Fibroblast of the aortic adventitia (primary cell): Measurements from ENCODE around the gene GRM8. TPM values are rescaled to one million over a fixed set of nuclear protein-coding genes. Genes with fewer than 3 reads are reported as not detected.

ENCODE experiments used
- DNase-seq: peaks from one replicate; pipeline ENCODE4 v3.0.0-alpha.2; 2010; ENCODE audit warnings: low read depth
- H3K4me3 ChIP-seq: 2 replicates; pipeline ENCODE4 v1.5.1; 2011; ENCODE audit warnings: low read depth, mild to moderate bottlenecking, control low read depth, low read length, moderate library complexity
- total RNA-seq: library from RNA; depleted of rRNA; stranded (reverse); fragments of >200 nt; gene quantifications from 2 replicates; pipeline ENCODE4 v1.2.3, GENCODE V29; 2012; ENCODE audit warnings: low replicate concordance
- TF ChIP-seq, protein P1 (sequence below): IDR thresholded peaks from 2 replicates; pipeline ENCODE4 v1.5.1; 2011; ENCODE audit warnings: mild to moderate bottlenecking, low read length, control low read depth, inconsistent platforms; ENCODE audit not compliant: insufficient read depth

Gene GRM8
- total RNA-seq, 1 donor, result 0.36 TPM

DNA sequence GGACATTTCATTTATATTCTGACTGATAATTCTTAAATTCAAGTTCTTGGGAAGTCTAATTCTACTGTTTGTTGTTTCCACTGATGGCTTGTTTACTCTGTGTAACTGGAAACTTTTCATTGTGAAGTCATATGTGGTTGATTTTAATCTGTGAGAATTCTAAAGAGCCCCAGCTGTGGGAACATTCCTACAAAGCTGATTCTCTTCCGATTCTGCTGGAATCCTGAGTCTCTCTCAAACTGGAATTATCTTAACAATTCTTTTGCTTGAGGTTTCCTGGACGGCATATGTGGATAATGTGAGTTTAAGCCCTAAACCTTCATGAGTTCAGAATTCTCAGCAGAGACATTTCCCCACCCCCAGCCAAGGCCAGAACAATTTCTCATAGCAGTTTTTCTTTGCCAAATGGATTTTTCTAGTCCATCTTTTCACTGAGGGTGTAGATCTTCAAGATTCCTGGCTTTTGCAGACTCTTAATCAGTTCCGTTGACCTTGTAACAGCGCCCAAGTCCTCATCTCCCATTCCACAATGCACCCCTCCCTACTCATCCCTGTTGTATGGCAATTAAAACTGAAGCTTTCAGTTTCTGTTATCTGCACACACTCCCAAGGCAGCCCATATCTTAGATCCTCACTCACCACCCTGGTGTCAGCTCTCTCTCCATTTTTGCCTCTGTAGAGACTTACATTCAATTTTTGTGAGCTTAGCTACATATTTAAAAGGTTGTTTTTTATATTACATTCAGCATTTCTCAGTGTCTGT lies 37.6 kb downstream of the GRM8 start:
- no peak overlapping the region for H3K4me3 ChIP-seq
- no peak for DNase-seq
- TF ChIP-seq, protein P1, sequence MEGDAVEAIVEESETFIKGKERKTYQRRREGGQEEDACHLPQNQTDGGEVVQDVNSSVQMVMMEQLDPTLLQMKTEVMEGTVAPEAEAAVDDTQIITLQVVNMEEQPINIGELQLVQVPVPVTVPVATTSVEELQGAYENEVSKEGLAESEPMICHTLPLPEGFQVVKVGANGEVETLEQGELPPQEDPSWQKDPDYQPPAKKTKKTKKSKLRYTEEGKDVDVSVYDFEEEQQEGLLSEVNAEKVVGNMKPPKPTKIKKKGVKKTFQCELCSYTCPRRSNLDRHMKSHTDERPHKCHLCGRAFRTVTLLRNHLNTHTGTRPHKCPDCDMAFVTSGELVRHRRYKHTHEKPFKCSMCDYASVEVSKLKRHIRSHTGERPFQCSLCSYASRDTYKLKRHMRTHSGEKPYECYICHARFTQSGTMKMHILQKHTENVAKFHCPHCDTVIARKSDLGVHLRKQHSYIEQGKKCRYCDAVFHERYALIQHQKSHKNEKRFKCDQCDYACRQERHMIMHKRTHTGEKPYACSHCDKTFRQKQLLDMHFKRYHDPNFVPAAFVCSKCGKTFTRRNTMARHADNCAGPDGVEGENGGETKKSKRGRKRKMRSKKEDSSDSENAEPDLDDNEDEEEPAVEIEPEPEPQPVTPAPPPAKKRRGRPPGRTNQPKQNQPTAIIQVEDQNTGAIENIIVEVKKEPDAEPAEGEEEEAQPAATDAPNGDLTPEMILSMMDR, result no peak

DNA sequence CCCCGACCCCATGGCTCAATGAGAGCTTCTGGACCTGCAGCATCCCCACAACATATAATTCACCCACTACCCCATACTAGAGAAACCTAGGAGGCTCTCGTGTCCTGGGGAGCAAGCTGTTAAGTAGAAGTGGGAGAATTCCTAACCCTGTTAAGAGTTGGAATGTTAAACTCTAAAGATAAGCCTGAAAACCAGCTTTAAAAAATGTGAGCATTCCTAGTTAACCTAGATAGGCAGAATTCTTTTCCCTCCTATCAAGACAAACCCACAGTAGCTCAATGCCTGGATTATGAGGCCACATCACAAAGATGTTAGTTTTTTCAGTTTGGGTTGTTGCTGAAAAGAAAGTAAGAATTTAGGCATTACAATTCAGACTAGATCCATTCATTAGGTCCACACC lies 42.9 kb downstream of the GRM8 start:
- DNase-seq, result no peak
- TF ChIP-seq, protein P1, result no peak
- H3K4me3 ChIP-seq, result no peak overlapping the region

DNA sequence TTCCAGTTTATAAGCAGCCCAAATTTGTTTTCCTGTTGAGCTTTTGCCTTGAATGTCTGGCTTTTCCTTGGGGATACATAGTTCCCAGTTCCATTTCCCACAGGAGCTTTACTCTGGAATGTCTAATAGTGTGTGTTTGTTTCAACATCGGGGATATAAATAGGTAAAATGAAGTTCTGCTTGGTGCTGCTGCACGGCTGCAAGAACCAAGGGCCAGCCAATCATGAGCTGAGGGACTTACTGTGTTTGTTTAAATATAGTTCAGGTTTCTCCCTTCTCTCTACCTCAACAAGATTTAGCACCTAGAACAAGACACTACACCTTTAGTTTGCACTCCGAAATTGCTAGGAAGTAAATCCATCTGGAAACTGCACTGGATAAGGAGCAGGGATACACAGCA lies 43.9 kb downstream of the GRM8 start:
- no peak overlapping the region for H3K4me3 ChIP-seq
- DNase-seq, result no peak
- TF ChIP-seq, protein P1, result no peak

DNA sequence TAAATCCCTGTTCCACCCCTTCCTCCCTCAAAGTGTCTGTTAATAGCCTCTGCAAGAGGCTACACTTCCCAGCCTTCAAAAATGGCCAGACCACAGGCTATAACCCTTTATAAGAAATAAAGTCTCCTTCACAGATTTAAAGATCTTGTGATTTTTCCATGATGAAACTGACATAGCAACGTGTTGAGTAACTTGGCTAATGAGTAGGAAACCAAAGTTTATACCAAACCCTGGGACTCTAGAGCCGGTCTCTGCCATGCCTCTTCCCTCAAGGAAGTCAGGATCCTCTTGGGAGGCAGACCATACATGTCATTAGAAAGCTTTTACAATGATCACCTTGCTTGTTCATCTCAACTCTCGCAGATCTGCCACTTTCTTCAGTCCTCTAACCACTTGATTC lies 44.4 kb downstream of the GRM8 start:
- DNase-seq, result no peak
- TF ChIP-seq, protein P1, result no peak
- H3K4me3 ChIP-seq, result no peak overlapping the region

DNA sequence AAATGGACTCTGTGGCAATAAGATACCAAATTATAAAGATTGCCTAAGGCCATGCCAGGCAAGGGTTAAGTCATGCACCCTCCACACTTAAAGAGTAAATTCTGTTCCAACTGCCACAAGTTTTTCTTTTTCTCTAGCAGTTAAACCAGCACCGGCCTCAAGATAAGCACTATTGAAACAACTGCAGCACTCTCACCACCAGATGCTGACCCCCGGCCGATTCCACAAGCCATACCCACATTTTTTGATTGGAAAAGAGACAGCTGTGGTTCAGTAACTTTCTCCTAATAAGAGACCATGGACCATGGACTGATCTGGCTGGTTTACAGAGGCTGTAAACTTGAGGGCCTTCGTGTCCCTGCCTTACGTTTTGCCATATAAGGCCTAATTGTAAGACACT lies 44.9 kb downstream of the GRM8 start:
- TF ChIP-seq, protein P1, result no peak

DNA sequence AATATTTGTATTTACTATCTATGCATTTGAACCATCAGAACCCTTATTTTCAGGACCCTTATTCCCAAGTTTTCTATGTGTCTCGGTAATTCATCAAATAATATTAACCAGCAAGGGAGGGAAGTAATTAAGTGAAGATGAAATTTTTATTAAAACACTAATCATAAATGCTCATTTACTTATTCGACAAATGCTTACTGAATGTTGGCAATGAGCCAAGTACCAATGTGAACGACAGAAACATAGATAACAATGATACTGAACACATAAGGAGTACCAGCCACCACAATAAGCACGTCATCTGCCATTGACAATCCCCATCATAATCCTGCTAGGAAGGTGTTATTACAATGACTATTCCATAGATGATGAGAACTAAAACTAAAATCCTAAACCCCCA lies 45.5 kb downstream of the GRM8 start:
- TF ChIP-seq, protein P1, result no peak
- DNase-seq, result no peak
- no peak overlapping the region for H3K4me3 ChIP-seq

More for the DNA sequence above, 44.9 kb downstream of the GRM8 start:
- DNase-seq, result no peak
- no peak overlapping the region for H3K4me3 ChIP-seq

DNA sequence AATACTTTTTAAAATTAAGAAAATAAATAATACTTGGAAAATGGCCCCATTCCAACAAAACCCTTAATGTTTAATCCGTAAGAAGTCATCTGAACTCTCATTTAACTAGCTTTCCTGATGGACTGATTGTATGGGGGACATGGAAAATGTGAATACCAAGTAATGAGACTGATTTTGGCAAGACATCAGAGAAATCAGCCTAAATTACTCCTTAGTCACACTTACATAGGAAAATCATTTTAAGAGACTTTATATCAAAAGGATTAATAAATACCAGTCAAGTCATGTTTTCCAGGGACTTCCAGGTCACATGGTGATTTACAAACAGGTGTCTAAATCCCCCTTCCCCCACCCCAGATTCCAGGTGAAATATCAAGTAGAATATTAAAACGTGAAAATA lies 58.2 kb downstream of the GRM8 start:
- DNase-seq, result no peak
- TF ChIP-seq, protein P1, result no peak
- no peak overlapping the region for H3K4me3 ChIP-seq
